K562 (cell line): ENCODE results near the gene HNRNPA3. TPM values are rescaled to one million over a fixed set of nuclear protein-coding genes. Genes with fewer than 3 reads are reported as not detected.

Experiments
- CCNT2 ChIP-seq: IDR thresholded peaks from 2 replicates; pipeline ENCODE4 v1.6.1; 2011; ENCODE audit warnings: borderline replicate concordance, low read depth, mild to moderate bottlenecking, moderate library complexity, mixed read lengths, low read length; ENCODE audit not compliant: insufficient read length; ENCODE audit errors: extremely low read depth
- CHD7 ChIP-seq: fragments of 200-600 bp; sonication (generic); IDR thresholded peaks from one replicate; pipeline ENCODE4 v1.6.1; 2012; ENCODE audit warnings: mild to moderate bottlenecking, low read depth, low read length, inconsistent platforms
- PKNOX1 ChIP-seq: fragments of 450-650 bp; IDR thresholded peaks from 2 replicates; pipeline ENCODE4 v1.6.1; 2016
- ZMIZ1 ChIP-seq, 2 experiments: fragments of 150-350 bp in 1 of 2; IDR thresholded peaks; 2 replicates each; pipeline ENCODE4 v1.6.1; 2012 to 2016; ENCODE audit warnings: low read depth in 2 of 2, low read length in 2 of 2, mild to moderate bottlenecking in 1 of 2, moderate library complexity in 1 of 2
- polyA plus RNA-seq, 8 experiments: library from polyadenylated mRNA; depleted of rRNA in 4 of 8; stranded (reverse) in 5 of 8; unstranded in 3 of 8; fragments of >200 nt; fragmentation: Nextera tagmentation in 2 of 8; fragmentation: Illumina TruSeq in 1 of 8; extraction: Ambion mirVana in 2 of 8; extraction: Trizol in 1 of 8; gene quantifications; 2 replicates each; pipeline versions ENCODE4 v1.2.1 to v1.2.3, GENCODE V29; 2011 to 2014; ENCODE audit warnings: inconsistent platforms in 1 of 8, missing spikeins in 1 of 8
- total RNA-seq, 7 experiments: library from RNA; depleted of rRNA in 6 of 7; stranded (reverse); fragments of >200 nt in 6 of 7; fragmentation: Illumina TruSeq in 2 of 7; extraction: Trizol in 2 of 7; gene quantifications; 2 replicates each; pipeline versions ENCODE4 v1.2.1 to v1.2.3, GENCODE V29; 2011 to 2021; ENCODE audit warnings: low replicate concordance in 1 of 7

HNRNPA3 gene
- total and polyA plus RNA-seq, 9 of the 15 experiments (the other 6 are each of a cell fraction or from before 2014, with no cell fraction given), result 72.8 to 428 (median 192) TPM

DNA sequence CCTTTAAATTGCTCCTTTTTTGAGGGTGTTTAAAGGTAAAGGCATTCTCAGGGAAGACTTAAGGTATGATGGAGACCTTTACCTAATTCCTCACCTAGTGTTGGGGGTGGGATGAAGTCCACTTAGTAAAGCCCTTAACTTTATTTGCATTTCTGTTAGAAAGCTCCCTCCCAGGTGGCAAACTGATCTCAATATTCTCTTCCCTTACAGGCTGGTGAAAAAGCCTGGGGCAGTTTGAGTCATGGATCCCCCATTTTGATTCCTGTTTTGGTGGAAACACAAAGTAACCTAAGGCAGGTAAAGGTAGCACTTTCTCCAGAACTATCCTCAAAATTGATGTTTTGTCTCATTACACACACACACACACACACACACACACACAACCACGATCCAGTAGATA lies 33.8 kb upstream of the HNRNPA3 start (continued):
- TF ChIP-seq CHD7 (no peak), PKNOX1 (no peak), ZMIZ1 (IDR thresholded peaks at IDR 0.05; ENCODE audit: low read depth in 2 of 2, low read length in 2 of 2) (no peak), CCNT2 (no peak)
- TF ChIP-seq, all 486 proteins: peak for 0
